Karpas-422 (cell line): ENCODE data around the gene COL5A1. TPM values are rescaled to one million over a fixed set of nuclear protein-coding genes. Genes with fewer than 3 reads are reported as not detected.

Source experiments
- DNase-seq: peaks from one replicate; pipeline ENCODE4 v3.0.0-alpha.2; 2015
- H2AFZ ChIP-seq: fragments of 200-600 bp; sonication (generic); 2 replicates; pipeline ENCODE4 v1.6.1; 2014; ENCODE audit warnings: antibody characterized with exemption, low read length, mixed read lengths
- H3K27ac ChIP-seq: fragments of 200-600 bp; sonication (generic); 2 replicates; pipeline ENCODE4 v1.5.1; 2014; ENCODE audit warnings: mild to moderate bottlenecking, low read length, moderate library complexity
- H3K27me3 ChIP-seq: fragments of 200-600 bp; sonication (generic); 2 replicates; pipeline ENCODE4 v1.6.1; 2014; ENCODE audit warnings: low read length, mixed read lengths
- H3K36me3 ChIP-seq: fragments of 200-600 bp; sonication (generic); 2 replicates; pipeline ENCODE4 v1.6.1; 2014; ENCODE audit warnings: low read length, mixed read lengths; ENCODE audit not compliant: insufficient read depth
- H3K4me1 ChIP-seq: fragments of 200-600 bp; sonication (generic); 2 replicates; pipeline ENCODE4 v1.6.1; 2014; ENCODE audit warnings: mild to moderate bottlenecking, low read length, mixed read lengths
- H3K4me2 ChIP-seq: fragments of 200-600 bp; sonication (generic); 2 replicates; pipeline ENCODE4 v1.6.1; 2014; ENCODE audit warnings: low read length, low read depth, mild to moderate bottlenecking; ENCODE audit not compliant: poor library complexity, severe bottlenecking
- H3K4me3 ChIP-seq: fragments of 200-600 bp; sonication (generic); 2 replicates; pipeline ENCODE4 v1.5.1; 2014; ENCODE audit warnings: mild to moderate bottlenecking, antibody characterized with exemption, low read length, mixed read lengths
- H3K79me2 ChIP-seq: fragments of 200-600 bp; sonication (generic); 2 replicates; pipeline ENCODE4 v1.6.1; 2014; ENCODE audit warnings: mild to moderate bottlenecking, low read length, mixed read lengths
- H3K9ac ChIP-seq: fragments of 200-600 bp; sonication (generic); 2 replicates; pipeline ENCODE4 v1.6.0; 2014; ENCODE audit warnings: low read length
- H3K9me2 ChIP-seq: fragments of 200-600 bp; sonication (generic), shearing (Covaris generic); replicated peaks from 2 replicates; pipeline ENCODE4 v1.6.0; 2014; ENCODE audit warnings: mild to moderate bottlenecking, low read length, moderate library complexity; ENCODE audit not compliant: insufficient read depth
- H3K9me3 ChIP-seq: fragments of 300-700, 200-600 bp; sonication (generic); 2 replicates; pipeline ENCODE4 v1.6.1; 2014; ENCODE audit warnings: low read length, mixed read lengths
- H4K20me1 ChIP-seq: fragments of 200-600 bp; sonication (generic); 2 replicates; pipeline ENCODE4 v1.6.1; 2014; ENCODE audit warnings: mild to moderate bottlenecking, antibody characterized with exemption, low read length, low read depth; ENCODE audit not compliant: insufficient read depth
- total RNA-seq: library from RNA; depleted of rRNA; stranded (reverse); fragments of >200 nt; shearing (Covaris generic); gene quantifications from 2 replicates; pipeline ENCODE4 v1.2.3, GENCODE V29; 2014; ENCODE audit warnings: low replicate concordance

COL5A1 gene
- total RNA-seq, 1 experiment from 2014 or later: not detected

DNA sequence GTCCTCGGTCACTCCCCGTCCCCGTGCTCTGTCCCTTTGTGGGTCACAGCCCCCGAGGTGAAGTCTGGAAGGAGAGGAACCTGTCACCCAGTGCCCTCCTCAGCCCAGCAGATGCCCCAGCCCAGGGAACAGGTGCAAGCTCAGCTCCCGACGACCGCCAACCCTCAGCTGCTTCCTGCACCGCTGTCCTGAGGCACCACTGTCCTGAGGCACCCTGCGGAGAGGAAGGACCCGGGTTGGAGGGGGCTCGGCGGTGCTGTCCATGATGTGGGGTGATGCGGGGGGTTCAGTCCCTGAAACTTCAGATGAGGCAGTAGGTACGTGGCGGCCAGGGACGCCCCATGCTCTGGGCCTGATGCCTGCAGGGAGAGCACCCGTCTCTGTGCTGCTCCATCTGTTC, 81.4 kb downstream of the COL5A1 start:
- Histone ChIP-seq H3K4me3 (no peak overlapping the region), H3K27me3 (no peaks in the 10 kb centered on the region)

DNA sequence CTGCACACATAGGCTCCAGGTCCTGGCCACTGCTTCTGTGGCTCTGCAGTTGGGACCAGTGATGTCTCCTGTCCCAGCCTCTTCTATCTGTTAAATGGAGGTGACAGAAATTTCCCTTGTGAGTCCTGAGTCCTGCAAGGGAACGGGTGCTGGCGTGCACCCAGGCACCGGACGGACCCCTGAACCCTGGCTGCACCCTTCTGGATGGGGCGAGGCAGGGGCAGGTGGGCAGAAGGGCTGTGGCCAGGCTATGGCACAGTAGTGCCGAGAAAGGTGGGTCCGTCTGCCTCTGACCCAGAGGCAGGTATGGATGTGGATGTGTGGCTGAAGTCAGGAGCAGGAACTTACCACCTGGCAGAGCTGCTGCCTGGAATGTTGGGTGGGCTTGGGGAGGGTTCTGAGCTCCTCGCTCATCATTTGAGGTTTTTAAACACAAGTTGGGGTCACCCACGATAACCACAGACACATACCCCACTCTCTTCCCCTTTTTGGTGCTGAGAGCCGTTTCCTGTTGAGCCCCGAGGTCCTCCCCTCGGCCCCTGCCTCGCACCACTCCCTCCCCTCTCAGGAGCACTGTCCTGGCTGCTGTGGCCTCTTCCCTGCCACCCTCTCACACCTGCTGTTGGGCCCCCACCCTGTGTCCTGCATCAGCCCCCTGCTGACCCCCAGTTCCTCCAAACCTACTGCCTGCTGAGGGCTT, 82.0 kb downstream of the COL5A1 start:
- no peak overlapping the region for H3K9ac ChIP-seq
- H3K36me3 ChIP-seq: no peaks in the 10 kb centered on the region
- no peak overlapping the region for H2AFZ ChIP-seq
- H3K27ac ChIP-seq: no peak overlapping the region
- no peaks in the 10 kb centered on the region for H4K20me1 ChIP-seq
- no peak overlapping the region for H3K4me3 ChIP-seq
- no peaks in the 10 kb centered on the region for H3K9me3 ChIP-seq
- H3K79me2 ChIP-seq: no peaks in the 10 kb centered on the region
- H3K27me3 ChIP-seq: no peaks in the 10 kb centered on the region
- H3K9me2 ChIP-seq: no peaks in the 10 kb centered on the region
- DNase-seq: no peak
- H3K4me2 ChIP-seq: no peak overlapping the region
- H3K4me1 ChIP-seq: no peaks in the 10 kb centered on the region

More for the DNA sequence above, 81.4 kb downstream of the COL5A1 start:
- no peak overlapping the region for H3K9ac ChIP-seq
- no peaks in the 10 kb centered on the region for H3K79me2 ChIP-seq
- no peak overlapping the region for H3K27ac ChIP-seq
- H3K9me2 ChIP-seq: no peaks in the 10 kb centered on the region
- H3K4me2 ChIP-seq: no peak overlapping the region
- H3K9me3 ChIP-seq: no peaks in the 10 kb centered on the region
- H3K36me3 ChIP-seq: no peaks in the 10 kb centered on the region
- no peaks in the 10 kb centered on the region for H4K20me1 ChIP-seq
- H3K4me1 ChIP-seq: no peaks in the 10 kb centered on the region
- H2AFZ ChIP-seq: no peak overlapping the region
- DNase-seq: no peak

DNA sequence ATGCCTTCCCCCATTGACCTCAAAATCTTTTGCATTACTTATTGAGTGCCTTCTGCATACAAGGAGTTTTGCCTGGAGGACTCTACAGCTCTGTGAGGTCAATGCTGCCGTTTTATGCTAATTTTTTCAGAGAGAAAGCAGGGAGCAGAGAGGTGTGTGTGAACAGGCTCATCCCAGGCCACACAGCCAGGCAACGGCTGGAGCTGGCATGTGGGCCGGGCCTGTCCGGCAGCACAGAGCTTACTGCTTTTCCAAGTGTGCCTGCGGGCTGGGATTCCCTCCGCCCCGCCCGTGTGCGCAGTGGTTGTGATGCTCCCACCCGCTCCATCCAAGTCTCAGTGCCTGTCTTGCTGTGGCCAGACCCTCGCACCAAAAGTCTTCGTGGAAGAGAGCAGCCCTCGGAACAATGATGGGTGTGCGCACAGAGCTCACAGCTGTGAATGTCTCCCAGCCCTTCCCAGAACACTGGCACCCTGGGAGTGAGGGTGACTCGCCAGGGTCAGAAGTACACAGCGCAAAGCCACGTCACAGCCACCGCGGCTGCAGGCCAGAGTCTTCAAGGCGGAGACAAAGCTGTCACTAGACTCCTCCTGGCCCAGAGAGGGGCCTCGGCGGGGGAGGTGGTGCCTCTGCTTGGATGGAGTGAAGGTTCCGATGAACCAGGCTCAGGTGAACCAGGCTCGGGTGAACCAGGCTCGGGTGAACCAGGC, 82.8 kb downstream of the COL5A1 start:
- no peak overlapping the region for H3K4me2 ChIP-seq
- H3K36me3 ChIP-seq: no peaks in the 10 kb centered on the region
- no peak for DNase-seq
- H3K4me1 ChIP-seq: no peaks in the 10 kb centered on the region
- H3K27me3 ChIP-seq: no peaks in the 10 kb centered on the region
- no peaks in the 10 kb centered on the region for H3K9me2 ChIP-seq
- no peaks in the 10 kb centered on the region for H4K20me1 ChIP-seq
- no peak overlapping the region for H3K9ac ChIP-seq
- H3K4me3 ChIP-seq: no peak overlapping the region
- H3K9me3 ChIP-seq: no peaks in the 10 kb centered on the region
- no peaks in the 10 kb centered on the region for H3K79me2 ChIP-seq
- H3K27ac ChIP-seq: no peak overlapping the region
- H2AFZ ChIP-seq: no peak overlapping the region

DNA sequence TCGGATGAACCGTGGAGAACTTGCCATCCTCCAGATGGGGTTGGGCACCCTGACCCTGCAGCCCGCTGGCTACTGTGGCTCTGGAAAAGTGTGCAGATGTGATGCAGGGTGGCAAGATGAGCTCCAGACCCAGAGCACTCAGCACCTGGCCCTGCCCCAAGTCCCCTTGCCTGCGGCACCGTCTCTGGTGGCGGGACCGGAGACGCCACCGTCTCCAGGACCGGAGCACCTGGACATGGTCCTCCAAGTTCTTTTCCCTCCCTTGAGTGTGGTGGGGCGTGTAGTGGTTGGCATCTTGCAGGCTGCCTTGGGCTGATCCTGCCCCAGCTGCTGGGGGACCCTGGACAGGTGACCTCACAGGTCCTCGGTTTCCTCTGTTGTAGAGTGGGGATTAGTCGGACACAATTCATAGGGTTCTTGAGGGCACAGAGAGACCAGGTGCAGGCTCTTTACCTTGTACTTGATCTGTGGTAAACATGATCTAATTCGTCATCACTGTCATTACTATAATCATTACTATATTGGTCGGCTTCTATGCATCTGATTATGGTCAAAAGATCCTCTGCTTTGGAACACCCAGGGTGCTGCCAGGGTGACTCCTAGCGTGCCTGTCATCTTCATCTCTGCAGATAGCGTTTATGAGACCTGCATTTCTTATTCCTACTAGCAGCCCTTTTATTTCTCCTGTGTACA, 83.5 kb downstream of the COL5A1 start:
- no peak overlapping the region for H3K27ac ChIP-seq
- H3K4me2 ChIP-seq: no peak overlapping the region
- H3K9me2 ChIP-seq: no peaks in the 10 kb centered on the region
- H3K4me1 ChIP-seq: no peaks in the 10 kb centered on the region
- DNase-seq: no peak
- H3K36me3 ChIP-seq: no peaks in the 10 kb centered on the region
- no peaks in the 10 kb centered on the region for H3K79me2 ChIP-seq
- no peak overlapping the region for H3K9ac ChIP-seq
- H3K27me3 ChIP-seq: no peaks in the 10 kb centered on the region
- no peak overlapping the region for H3K4me3 ChIP-seq
- no peak overlapping the region for H2AFZ ChIP-seq
- no peaks in the 10 kb centered on the region for H4K20me1 ChIP-seq
- H3K9me3 ChIP-seq: no peaks in the 10 kb centered on the region

DNA sequence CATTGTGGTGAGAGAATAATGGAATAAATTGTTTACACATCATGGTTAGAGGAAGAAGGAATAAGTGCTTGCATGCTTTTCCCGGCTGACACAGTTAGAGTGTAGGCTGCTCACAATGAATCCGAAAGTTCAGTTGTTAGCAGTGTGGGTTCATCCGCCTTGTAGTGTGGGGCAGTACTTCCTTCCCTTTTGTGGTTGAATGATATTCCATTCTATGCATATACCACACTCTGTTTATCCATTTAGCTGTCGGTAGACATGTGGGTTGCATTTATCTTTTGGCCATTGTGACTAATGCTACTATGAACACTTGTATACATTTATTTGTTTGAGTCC, 84.0 kb downstream of the COL5A1 start:
- H3K4me3 ChIP-seq: no peak overlapping the region
- no peaks in the 10 kb centered on the region for H3K36me3 ChIP-seq
- H3K27ac ChIP-seq: no peak overlapping the region
- no peak overlapping the region for H2AFZ ChIP-seq
- H3K79me2 ChIP-seq: no peaks in the 10 kb centered on the region
- no peak overlapping the region for H3K9ac ChIP-seq
- H3K9me2 ChIP-seq: no peaks in the 10 kb centered on the region
- no peak for DNase-seq
- no peaks in the 10 kb centered on the region for H3K27me3 ChIP-seq
- no peaks in the 10 kb centered on the region for H3K9me3 ChIP-seq
- H4K20me1 ChIP-seq: no peaks in the 10 kb centered on the region
- no peak overlapping the region for H3K4me2 ChIP-seq
- H3K4me1 ChIP-seq: no peaks in the 10 kb centered on the region

DNA sequence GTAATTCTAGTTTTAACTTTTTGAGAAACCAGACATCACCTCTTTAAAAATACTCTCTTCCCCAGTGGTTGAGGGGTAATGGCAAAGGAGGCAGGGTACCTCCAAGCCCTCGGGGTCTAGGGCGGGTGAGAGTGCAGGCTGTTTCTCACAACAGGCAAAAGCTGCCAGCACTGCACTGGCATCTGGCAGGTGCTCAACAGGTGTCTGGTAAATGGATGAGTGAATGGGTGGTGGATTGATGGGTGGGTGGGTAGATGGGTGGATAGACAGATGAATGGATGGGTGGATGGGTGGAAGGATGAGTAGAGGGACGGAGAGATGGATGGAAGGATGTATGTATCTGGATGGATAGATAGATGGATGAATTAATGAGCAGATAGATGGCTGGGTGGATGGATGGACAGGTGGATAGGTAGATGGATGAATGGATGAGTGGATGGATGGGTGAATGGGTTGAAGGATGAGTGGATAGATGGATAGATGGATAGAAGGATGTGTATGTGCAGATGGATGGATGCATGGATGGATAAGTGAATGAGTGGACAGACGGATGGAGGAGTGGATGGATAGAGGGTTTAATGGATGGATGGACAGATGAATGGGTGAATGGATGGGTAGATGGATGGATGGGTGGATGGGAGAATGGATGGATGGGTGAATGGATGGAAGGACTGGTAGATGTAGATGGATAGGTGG, 84.6 kb downstream of the COL5A1 start:
- no peaks in the 10 kb centered on the region for H3K36me3 ChIP-seq
- H3K4me1 ChIP-seq: no peaks in the 10 kb centered on the region
- no peaks in the 10 kb centered on the region for H3K9me2 ChIP-seq
- no peak overlapping the region for H3K9ac ChIP-seq
- no peaks in the 10 kb centered on the region for H3K79me2 ChIP-seq
- H3K4me3 ChIP-seq: no peak overlapping the region
- H3K9me3 ChIP-seq: no peaks in the 10 kb centered on the region
- H2AFZ ChIP-seq: no peak overlapping the region
- H3K27me3 ChIP-seq: no peaks in the 10 kb centered on the region
- no peak for DNase-seq
- no peak overlapping the region for H3K27ac ChIP-seq
- H4K20me1 ChIP-seq: no peaks in the 10 kb centered on the region
- H3K4me2 ChIP-seq: no peak overlapping the region

DNA sequence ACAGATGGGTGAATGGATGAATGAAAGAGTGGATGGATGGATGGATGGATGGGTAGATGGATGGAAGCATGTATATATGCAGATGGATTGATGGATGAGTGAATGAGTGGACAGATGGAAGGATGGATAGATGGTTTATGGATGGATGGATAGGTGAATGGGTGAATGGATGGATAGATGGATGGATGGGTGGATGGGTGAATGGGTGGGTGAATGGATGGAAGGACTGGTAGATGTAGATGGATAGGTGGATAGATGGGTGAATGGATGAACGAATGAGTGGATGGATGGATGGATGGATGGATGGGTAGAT, 85.1 kb downstream of the COL5A1 start:
- Histone ChIP-seq H3K36me3 (no peaks in the 10 kb centered on the region), H3K9me3 (no peaks in the 10 kb centered on the region), H3K27me3 (no peaks in the 10 kb centered on the region), H3K79me2 (no peaks in the 10 kb centered on the region), H3K27ac (no peak overlapping the region), H3K4me3 (no peak overlapping the region), H3K9me2 (no peaks in the 10 kb centered on the region), H3K9ac (no peak overlapping the region), H3K4me1 (no peaks in the 10 kb centered on the region), H2AFZ (no peak overlapping the region), H3K4me2 (no peak overlapping the region), H4K20me1 (no peaks in the 10 kb centered on the region)
- DNase-seq: no peak
